Measurements from ENCODE around the gene SLC6A8.
"Not testable (repeated sequence)": the region's sequence is repeated elsewhere in the genome, so short reads cannot be mapped to it uniquely, and the experiment has no call there.

Gene SLC6A8

DNA sequence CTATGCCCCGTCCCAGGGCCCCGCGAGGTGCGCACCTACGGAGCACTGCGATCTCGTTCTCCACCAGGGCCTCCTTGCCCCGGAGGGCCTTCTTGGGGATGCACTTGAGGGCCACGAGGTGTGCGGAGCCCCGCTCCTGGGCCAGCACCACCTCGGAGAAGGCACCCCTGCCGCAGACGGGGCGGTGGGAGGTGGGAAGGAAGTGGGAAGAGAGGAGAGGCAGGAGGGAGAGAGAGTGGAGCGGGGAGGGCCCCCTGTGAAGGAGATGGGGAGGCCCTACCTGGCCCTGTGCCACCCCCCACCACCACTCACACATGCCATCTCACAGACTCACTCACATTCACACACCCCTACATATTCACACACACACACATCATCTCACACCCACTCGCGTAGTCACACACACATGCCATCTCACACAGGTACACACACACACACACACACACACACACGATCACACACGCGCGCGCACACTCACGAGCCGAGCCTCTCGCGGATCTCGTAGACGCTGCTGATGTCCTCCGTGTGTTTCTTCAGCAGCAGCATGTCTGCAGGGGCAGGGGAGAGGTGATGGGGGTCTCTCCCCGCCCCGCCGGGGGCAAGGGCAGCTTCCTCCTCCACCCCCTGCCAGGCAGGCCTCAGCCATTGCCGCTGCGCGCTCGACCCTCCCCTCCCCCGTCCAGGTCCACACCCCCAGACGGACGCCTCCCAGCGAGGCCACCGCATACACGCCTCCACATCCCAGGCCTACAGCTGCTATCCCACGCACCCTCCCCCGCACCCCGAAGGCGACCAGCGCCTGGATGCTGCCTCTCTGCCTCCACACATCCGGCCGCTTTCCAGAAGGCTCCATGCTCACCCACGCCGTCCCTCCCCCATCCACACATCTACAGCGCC is 14.9 kb upstream of the SLC6A8 start:
- no peak for DNase-seq

DNA sequence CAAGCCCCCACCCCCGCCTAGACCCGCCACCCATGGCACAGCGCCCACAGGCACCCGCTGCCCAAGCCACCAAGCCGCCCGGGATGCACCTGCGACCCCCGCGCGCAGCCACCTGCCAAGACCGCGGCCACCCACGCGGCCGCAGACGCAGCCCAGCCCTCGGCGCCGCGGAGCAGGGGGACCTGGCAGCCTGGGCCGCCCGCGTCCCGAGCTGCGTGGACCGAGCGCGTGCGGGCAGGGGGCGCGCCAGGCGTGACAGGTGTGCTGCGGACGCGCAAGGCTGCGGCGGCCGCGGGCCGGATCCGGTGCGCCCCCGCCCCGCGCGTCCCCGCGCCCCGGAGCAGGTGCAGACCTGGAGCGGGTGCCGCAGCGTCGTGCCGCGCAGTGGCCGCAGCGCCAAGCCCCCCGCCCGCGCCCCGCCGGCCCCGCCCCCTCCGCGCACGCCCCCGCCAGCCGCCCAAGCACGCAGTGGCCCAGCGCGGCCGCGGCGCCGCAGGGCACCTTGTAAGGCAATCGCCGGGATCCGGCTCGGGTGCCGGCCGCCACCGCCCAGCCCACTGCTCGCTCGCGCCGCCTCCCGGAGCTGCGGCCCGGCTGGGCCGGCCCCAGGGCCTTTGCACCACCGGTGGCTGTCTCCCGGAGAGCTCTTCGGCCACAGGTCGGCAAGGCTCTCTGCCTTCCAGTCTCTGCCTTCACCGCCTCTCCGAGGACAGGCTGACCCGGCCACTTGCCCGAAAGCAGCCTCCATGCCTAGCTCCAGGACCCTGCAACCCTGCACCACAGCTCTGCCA is 14.1 kb upstream of the SLC6A8 start, which contains the start of gene PNCK:
Gene PNCK, minus strand, starts transcription at position 386 of the 791 bp plus-strand sequence. CDS start 737 bp downstream, outside the sequence.
- DNase-seq: no peak

DNA sequence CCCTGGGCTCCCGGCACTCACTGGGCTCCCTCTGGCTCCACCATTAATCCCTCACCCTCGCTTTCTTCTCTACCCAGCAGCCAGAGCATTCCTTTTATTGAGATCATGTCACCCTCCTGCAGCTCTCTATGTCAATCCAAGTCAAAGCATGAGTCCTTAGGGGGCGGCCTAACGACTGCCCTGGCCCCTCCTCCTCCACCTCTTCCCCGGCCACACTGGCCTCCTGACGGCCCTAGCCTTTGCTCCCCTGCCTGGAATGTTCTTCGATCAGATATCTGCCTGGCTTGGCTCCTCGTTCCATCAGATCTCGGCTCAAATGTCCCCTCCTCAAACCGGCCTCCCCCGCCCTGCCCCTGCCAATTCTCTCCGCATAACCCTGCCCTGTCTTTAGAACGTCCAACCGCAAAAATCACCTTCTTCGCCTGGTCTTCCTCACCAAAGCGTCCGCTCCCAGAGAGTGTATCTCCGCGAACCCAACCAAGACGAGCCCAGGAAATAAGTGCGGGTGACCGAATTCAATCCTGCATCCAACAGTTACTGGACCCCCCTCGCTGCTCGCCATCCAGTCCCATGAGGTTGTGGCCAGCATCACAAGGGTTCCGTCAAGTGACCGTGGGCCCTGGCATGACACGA is 13.4 kb upstream of the SLC6A8 start:
- DNase-seq: no peak

DNA sequence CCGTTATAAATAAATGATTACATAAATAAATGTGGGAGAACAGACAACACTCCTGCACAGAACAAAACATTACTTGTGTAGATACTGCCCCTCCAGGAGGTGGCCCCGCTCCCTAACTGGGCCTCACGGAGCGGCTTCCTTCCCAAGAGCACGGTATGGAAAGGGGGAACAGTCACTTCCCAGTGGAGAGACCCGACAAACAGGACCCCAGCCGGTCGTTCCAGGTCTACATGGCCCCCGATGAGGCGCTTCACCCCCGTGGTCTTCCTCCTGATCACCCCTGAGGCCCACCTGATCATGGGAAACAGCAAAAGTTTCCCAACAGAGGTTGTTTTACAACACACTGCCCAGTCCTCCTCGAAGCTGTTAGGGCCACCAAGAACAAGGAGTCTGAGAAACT is 6.6 kb upstream of the SLC6A8 start:
- no peak for DNase-seq

DNA sequence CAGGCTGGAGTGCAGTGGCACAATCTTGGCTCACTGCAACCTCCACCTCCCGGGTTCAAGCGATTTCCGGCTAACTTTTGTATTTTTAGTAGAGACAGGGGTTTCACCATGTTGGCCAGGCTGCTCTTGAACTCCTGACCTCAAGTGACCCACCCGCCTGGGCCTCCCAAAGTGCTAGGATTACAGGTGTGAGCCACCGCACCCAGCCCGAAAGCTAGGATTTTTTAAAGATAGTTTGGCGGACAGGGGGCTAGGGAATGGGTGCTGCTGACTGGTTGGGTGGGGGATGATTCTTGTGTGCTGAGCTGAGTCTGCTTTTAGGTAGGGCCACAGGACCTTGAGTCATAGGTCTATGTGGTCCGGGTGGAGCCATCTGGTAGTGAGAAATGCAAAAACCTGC is 4.2 kb upstream of the SLC6A8 start:
- DNase-seq: not testable (repeated sequence)

DNA sequence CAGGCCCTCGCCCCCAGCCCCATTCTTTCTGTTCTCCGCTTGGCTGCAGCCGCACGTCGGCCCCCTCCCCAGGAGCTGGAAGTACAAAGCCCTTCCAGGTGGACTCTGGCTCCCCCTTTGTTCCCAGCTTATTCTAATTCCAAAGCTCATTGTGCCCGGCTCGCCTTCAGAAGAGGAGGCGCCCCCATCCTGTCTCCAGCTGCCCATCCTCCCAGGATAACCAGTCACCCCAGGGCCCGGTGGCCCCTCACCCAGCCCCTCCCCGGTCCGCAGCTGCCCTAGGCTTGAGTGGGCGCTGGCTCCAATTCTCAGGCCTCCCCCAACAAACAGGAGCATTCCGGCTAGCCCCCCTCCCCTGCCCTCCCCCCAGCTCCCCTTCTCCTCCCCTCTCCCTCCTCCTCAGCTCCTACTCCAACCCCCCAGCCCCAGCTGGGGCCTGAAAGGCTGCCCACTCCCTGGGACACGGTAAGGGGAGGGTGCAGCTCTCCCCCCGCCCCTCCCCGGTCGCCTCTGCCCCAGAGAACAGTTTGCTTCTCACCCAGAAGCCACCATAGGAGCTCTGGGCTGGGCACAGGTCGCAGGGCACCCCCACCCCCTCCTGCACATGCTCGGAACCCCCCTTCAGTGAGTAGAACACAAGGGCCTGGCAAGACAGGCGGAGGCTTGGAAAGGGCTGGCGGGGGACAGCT is 3.1 kb upstream of the SLC6A8 start:
- DNase-seq: no peak

DNA sequence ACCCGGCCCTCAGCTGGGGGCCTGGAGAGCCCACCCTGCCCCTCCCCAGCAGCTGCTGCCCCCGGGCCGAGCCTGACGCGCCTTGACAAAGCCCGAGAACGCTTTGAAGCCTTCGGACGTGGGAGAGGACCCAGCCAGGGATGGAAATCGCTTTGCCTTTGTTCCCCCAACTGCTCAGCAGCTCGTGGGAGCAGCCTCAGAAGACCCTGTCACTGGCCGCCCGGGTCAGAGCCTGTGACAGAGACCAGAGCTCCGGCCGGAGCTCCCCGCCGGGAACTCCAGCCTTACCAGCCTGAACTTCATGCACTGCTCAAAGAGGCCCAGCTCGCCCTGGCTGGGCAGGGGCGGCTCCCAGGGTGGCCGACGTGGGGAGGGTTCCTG is 2.6 kb upstream of the SLC6A8 start:
- DNase-seq: no peak

DNA sequence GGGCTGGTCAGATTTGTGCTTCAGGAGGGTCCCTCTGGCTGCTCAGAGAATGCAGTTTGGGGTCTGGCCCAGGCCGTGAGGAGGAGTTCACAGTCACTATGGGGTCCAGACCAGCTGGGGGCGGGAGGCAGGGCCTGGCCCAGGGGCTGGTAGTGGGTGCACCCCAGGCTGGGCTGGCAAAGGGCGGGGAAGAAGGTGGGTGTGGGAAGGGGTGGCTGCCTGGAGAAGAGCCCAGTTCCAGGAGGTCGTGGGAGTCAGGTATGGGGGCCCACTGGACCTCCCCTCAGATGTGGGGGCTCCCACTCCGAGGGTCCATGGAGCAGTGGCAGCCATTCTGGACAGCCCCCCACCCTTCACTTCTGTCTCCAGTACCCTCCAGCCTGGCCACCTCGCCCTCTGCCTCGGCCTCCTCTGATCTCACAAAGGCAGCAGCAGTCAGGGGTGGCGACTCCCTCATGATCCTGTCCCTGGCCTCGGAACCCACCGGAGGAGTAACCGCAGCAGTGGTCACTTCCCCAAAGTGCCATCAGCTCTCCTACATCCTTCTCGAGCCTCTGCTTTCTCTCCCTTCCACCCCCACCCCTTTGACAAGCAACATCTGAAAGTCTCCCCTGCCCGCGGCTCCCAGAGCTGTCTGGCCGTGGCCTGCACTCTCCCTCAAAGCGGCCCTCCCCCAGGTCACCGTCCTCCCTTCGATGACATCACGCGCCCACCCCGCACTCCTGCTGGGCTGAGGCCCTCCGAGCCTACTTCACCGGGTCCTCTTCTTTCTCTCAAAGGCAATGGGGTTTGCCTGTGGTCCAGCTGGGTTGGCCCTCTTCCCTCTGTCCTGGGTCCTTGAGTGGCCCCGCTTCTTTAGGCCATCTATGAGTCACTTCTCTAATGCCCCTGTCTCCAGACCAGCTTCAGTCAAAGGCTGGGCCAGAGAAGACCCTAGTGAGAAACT is 1.7 kb upstream of the SLC6A8 start:
- no peak for DNase-seq

DNA sequence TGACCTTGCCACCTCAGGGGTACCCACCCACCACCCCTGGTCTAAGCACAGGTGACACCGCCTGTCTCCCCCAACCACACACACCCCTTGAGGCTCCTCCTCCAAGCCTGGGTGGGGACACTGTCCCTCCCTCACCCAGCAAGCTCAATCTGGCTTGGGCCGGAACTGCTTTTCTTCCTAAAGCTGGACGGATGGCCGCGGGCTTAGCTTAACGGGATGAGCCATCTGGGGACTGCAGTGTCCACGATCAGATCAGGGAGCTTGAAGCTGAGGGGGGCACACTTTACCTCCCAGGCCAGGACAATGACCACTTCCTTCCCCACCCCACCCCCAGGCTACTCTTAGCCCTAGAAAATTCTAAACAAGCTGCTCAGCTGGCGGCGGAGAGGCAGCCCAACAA is 1.0 kb upstream of the SLC6A8 start:
- DNase-seq: no peak

DNA sequence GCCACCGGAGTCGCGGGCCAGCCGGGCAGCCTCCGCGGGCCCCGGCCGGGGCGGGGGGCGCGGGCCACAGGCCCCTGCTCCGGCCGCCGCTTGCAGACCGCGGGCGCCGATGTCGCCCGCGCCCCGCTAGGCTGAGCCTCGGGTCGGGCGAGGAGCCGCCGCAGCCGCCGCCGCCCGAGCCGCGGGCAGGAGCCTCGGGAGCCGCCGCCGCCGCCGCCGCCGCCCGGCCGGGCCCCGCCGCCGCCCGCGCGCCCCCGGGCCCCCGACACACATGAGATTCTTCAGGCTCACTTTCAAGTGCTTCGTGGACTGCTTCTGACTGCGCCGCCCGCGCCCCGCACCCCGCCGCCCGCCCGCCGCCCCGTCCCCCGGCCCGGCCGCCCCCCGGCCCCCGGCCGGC is 345 bp downstream of the SLC6A8 start:
- no peak for DNase-seq

DNA sequence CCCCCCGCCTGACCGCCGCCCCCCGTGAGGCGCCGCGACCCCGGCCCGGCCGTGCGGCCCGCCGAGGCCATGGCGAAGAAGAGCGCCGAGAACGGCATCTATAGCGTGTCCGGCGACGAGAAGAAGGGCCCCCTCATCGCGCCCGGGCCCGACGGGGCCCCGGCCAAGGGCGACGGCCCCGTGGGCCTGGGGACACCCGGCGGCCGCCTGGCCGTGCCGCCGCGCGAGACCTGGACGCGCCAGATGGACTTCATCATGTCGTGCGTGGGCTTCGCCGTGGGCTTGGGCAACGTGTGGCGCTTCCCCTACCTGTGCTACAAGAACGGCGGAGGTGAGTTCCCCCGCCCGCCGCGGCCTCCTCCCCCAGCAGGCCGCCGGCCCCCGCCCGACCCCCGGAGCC is 780 bp downstream of the SLC6A8 start:
- DNase-seq: no peak

DNA sequence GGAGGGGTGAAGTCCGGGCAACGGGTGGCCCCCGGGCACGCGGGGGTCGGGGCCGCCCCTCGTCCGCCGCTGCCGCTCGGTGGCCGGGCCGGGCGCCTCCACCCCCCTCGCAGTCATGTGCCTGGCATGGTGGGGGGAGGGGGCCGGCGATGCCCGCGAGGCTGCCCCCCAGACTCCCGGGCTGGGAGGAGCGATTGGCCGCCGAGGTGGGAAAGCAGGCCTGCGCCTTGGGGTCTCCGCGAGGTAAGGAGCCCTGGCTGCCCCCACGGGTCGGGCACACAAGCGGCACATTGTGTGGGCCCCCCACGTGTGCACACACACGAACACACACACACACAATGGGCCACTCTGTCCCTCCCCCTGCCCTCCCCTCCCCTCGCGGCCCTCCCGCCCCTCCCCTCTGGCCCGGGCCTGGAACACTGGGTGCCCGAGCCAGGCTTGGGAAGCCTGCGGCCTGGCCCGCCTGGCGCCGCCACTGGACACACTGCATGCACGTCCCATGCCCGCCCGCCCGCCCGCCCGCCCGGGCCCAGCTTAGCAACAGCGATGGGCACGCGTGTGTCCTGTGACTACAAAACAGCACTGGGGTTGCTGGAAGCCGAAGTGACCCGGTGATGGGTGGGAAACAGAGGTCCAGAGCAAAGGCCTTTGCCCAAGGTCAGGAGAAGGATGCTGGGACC is 1.3 kb downstream of the SLC6A8 start:
- DNase-seq: no peak

DNA sequence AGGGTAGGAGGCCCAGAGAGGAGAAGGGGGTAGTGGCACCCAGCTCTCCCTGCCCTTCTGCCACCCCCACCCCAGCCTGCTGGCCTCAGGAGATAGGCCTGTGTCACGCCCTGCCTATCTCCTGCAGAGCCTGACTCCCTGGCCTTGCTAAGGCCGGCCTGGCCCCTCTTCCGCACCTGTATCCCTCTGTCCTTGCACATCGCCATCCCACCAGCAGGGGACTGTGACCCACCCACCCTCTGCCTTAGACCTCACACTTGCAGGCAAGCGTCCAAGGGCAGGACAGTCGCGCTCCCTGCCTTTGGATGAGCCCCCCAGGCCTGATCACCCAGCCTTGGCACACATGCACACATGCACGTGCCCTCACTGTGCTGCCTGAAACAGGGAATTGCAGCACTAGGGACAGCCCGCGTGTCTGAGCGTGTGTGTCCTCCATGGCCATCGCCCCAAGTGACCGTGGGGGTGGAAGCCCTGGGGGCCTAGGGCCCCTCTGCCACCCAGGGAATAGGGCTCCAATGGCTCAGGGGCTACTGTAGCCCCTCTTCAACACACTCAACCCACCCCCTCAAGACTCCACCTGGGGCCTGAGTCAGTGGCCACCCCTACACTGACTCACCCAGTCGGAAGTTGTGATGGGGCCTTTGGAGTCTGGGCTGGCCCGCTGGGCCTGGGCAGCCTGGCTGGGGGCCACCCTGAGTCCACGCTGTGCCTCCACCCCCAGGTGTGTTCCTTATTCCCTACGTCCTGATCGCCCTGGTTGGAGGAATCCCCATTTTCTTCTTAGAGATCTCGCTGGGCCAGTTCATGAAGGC is 2.1 kb downstream of the SLC6A8 start:
- DNase-seq: no peak

DNA sequence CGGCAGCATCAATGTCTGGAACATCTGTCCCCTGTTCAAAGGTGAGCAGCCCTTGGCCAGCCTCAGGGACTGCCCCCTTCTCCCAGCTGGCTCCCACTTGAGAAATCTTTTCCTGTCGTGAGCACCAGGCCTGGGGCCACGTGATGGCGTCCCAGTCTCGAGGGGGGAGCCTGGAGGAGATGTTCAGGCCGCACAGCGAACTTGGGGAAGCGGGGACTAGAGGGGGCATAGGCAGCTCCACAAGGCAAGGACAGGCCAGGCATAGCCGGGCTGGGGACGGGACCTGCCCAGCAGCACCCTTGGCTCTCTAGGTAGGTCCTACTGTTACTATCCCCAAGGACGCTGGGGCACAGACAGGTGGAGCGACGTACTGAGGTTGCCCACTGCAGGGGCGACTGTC is 2.7 kb downstream of the SLC6A8 start:
- DNase-seq: no peak

DNA sequence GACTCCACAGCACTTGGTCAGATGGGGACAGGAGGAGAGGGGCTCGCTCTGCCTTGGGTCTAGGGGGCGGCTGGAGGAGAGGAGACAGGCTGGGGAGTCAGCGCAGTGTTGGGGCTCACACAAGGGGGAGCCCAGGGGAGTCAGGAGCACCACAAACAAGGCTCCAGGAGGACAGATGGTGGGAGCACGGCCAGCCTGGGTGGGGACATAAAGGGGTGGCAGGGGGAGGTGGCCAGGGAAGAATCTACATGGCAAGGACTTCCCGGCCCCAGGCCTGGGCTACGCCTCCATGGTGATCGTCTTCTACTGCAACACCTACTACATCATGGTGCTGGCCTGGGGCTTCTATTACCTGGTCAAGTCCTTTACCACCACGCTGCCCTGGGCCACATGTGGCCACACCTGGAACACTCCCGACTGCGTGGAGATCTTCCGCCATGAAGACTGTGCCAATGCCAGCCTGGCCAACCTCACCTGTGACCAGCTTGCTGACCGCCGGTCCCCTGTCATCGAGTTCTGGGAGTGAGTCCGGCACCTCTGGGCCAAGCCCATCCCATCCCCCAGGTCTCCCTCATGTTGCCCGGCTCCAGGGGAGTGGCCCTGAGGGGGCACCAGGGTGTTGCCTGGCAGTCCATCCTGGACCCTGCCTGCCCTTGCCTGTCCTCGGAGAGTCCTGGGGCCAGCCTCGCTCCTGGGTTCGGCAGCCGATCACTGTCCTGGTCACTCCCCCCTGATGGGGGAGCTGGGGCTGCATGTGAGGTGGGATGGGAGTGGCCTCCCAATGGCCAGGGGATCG is 3.5 kb downstream of the SLC6A8 start:
- not testable (repeated sequence) for DNase-seq

DNA sequence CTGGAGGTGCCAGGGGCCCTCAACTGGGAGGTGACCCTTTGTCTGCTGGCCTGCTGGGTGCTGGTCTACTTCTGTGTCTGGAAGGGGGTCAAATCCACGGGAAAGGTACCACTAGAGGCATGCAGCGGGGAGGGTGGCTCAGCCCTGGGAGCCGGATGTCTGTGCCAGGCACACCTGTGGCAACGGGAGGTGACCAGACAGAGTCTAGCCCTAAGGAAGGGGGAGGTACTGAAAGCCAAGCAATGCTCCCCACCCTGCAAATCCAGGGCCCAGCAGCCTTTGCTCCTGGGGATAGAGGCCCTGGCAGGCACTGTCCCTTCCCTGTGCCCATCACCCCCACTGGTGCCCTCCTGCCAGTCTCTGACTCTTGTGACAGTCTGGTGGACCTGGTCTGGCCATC is 4.3 kb downstream of the SLC6A8 start:
- DNase-seq: no peak

DNA sequence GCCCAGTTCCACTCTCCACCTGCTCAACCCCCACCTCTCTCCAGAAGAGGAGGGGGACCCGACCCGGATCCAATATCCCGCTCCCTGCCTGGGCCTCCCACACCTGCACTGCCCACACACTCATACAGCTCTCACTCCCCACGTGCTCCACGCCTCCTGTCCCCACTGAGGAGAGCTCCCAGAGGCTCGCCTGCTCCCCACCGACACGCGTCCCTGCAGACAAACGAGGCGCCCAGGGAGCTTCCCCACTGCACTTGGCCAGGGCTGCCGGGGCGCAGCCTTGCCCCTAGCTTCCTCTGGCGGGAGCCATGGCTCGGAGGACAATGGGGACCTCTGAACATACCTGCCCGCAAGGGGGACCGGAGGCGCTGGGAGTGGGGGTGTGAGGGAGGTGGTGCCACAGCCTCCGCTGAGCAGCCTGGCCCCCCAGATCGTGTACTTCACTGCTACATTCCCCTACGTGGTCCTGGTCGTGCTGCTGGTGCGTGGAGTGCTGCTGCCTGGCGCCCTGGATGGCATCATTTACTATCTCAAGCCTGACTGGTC is 5.0 kb downstream of the SLC6A8 start:
- no peak for DNase-seq

DNA sequence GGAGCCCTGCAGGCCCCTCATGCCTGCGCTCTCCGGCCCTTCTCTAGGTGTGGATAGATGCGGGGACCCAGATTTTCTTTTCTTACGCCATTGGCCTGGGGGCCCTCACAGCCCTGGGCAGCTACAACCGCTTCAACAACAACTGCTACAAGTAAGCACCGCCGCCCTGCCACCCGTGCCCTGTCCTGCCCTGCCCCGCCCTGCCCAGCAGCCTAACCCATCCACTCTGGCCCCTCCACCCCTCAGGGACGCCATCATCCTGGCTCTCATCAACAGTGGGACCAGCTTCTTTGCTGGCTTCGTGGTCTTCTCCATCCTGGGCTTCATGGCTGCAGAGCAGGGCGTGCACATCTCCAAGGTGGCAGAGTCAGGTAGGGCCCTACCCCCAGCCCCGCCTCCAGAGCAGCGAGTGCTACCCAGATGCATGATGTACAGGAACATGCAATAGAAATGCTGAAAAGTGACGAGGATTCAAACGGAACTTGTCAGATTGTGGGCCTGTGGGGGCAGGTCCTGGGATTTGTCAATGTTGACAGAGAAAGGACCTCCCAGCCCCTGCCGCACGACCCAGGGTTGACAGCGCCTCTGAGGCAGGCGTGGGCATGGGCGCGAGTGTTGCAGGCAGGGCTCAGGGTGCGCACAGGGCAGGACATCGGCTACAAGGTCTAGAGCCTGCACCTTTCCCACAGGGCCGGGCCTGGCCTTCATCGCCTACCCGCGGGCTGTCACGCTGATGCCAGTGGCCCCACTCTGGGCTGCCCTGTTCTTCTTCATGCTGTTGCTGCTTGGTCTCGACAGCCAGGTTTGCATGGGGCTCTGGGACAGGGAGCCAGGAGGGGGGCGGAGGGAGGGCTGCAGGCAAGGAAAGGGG is 5.7 kb downstream of the SLC6A8 start:
- no peak for DNase-seq

Data from kidney glomerular epithelial cell (primary cell).